HG02970 (cell line): ENCODE results near the gene DYNC2H1.

Source experiments
- ATAC-seq: cut with Tn5 transposase; IDR thresholded peaks from one replicate; pipeline ENCODE4 v1.9.1; 2021; ENCODE audit warnings: mild to moderate bottlenecking, moderate library complexity, moderate number of reproducible peaks; ENCODE audit not compliant: unreplicated experiment, low FRiP score

DYNC2H1 gene

DNA sequence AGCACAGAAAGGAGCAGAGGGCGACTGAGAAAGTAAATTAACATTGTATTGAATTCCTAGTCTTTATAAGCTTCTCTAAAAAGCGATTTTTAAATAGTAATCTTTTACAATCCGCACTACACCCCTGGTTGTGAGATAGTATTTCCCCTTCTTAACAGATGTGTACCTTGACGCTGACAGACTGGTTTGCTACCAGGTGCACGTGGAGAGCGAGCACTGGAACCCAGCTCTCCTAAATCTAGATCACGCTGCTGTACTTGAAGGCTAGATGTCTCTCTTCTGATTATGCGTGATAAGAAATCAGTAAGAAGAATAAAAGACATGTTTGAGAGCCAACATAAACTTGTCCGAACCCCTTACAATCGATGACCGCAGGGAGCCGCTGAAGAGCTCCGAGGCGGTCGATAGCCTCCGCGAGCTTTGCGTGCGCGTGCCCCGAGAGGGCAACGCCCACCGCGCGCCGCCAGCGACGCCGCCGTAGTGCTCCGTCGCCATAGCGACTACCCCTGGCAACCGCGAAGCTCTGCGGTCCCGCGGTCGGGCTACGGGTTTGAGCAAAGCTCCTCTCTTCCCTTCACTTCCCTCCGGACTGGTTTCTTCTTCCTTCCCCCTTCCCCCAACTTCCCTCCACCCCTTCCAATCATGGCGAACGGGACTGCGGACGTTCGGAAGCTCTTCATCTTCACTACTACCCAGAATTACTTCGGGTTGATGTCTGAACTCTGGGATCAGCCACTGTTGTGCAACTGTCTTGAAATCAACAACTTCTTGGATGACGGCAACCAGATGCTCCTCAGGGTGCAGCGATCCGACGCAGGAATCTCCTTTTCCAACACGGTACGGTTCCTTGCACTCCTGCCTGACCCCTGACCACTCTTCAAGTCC is at the start of gene DYNC2H1:
DYNC2H1 (plus strand) TSS at position 494 of the 885 bp plus-strand sequence; CDS start at position 643, 149 bp downstream.
- ATAC-seq = peak; percentile 100

GRCh38 chr11:103061656-103062055 is 47.6 kb upstream of the DYNC2H1 start:
- no peak for ATAC-seq

DNA sequence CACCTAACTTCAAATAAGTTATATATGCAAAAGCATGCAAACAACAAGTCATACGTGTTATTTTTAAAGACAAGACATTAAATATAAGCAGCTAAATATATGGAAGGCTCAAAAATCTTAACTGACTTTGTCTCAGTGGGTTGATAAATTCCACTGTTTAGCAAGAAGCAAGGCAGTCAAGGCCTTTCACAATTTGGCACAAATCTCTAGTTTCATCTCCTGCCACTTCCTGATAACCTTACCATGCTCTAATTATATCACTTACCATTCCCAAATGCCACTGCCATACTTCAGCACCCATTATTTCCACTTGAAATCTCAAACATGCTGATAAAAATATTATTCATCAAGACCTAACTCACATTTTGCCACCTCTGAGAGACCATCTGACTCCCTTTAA is 42.1 kb upstream of the DYNC2H1 start:
- no peak for ATAC-seq

- ATAC-seq = no peak
Measured at GRCh38 chr11:103069367-103069766, 39.9 kb upstream of the DYNC2H1 start.

- no peak for ATAC-seq
Measured at GRCh38 chr11:103070142-103070541, 39.1 kb upstream of the DYNC2H1 start.

- no peak for ATAC-seq
Measured at GRCh38 chr11:103071008-103071407, 38.2 kb upstream of the DYNC2H1 start.

GRCh38 chr11:103076361-103076760 is 32.9 kb upstream of the DYNC2H1 start:
- no peak for ATAC-seq

DNA sequence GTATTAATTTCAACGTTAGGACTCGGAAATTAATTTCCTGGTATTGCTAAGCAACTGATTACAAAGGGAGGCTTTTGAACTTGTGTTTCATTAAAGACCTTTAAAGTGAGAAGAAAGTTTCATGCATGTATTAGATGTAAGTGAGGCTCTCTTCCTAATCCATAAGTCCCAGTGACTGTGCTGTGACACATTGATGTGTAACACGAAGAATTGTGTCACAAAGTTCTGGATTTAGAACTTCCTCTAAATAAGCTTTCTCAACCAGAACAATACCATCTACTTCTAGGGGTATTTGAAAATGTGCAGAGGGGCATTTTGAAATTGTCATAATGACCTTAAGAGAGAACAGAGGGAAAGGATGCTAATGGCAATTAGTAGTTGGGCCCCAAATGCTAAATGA is 31.7 kb upstream of the DYNC2H1 start:
- no peak for ATAC-seq

DNA sequence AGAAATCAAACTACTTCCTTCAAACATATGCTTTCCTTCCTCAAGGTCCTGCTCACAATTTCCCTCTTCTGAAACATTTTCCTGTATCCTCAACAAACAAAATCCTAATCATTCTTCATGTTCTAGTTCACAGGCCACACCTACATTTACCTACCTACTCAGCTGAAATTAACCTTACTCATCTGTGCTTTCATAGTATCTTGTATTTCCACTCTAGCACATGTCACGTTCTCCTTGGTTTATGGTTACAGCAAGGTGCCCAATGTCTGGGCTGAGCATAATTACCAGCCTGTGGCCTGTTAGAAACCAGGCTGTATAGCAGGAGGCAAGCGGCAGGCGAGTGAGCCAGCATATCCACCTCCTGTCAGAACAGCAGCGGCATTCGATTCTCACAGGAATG is 30.5 kb upstream of the DYNC2H1 start:
- ATAC-seq = no peak

GRCh38 chr11:103079833-103080232 is 29.4 kb upstream of the DYNC2H1 start:
- no peak for ATAC-seq

- ATAC-seq = no peak
Measured at GRCh38 chr11:103085758-103086365, 23.4 kb upstream of the DYNC2H1 start.

- ATAC-seq = no peak
Measured at GRCh38 chr11:103086461-103086860, 22.8 kb upstream of the DYNC2H1 start.

GRCh38 chr11:103091064-103091800 is 18.0 kb upstream of the DYNC2H1 start:
- peak; percentile 33 for ATAC-seq

DNA sequence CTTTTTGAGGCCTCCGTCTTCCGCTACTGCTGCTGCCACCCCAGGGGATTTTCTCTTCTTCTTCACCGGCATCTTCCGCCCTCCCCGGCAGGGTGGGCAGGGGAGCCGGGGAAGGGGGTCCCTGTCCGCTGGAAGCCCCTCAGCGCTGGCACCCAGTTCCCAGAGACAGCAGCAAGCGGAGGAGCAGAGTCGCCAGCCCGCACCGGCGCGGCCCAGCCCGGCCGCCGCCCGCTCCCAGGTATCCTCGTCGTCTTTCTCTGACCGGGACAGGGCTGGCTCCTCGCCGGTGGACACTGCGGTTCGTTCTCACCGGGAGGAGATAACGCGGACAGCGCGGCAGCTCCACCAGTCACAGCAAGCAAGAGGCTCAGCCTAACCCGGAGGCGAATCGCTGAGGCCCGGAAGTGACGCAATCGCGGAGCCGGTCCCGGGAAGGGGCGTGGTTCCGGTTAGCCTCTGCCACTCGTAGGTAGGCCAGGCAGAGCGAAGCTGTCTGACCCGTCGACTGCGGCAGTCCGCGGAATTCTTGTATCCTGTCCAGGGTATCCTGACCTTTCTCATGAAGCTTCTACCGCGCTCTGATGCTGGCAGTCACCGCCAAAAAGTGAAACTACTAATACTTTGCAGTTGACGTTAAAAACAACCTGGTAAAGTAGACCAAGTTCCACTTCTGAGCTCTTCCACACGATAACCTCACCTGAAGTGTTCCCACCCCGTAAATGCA is 17.3 kb upstream of the DYNC2H1 start, which contains the start of gene DCUN1D5:
DCUN1D5 (minus strand) TSS at position 360 of the 724 bp plus-strand sequence; CDS start at position 72, 288 bp downstream.
- peak; percentile 100 for ATAC-seq

DNA sequence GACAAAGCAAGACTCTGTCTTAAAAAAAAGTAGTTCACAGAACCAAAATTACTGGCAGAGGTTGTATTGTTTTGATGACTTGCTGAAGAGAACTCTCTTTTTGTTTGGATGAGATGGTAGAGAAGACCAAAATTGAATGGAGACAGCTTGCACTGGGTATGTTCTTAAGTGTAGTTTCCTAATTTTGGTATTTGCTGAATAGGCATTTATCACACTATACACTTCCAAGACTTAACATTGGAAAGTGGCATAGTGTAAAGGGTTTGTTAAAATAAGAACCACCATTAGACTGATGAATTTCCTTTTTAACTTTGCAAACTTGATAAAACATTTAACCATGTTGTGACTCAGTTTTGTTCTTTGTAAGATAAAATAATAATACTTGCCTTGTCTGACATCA is 11.9 kb upstream of the DYNC2H1 start:
- ATAC-seq = no peak

DNA sequence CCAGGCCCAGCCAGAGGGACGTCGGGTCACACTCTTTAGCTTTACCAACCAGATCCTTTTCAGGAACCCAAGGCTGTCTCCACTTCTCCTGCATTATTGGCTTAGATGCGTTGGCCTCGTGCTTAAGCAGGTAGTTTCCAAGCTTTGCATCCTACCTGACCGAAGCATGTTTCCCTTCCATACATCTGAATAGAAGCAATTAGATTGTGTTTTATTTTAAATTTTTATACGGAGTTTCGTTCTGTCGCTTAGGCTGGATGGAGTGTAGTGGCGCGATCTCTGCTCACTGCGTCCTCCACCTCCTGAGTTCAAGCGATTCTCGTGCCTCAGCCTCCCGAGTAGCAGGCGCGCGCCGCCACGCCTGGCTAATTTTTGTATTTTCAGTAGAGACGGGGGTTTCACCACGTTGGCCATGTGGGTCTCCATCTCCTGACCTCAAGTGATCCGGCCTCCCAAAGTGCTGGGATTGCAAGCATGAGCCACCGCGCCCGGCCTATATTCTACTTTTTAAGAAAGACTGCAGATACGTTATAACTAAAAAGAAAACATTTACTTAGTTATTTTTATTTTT is 677 bp downstream of the DYNC2H1 start:
- ATAC-seq = peak; percentile 16

- ATAC-seq = no peak
Measured at GRCh38 chr11:103110391-103110790, 1.2 kb downstream of the DYNC2H1 start.

GRCh38 chr11:103111400-103111799 is 2.2 kb downstream of the DYNC2H1 start:
- ATAC-seq = no peak

DNA sequence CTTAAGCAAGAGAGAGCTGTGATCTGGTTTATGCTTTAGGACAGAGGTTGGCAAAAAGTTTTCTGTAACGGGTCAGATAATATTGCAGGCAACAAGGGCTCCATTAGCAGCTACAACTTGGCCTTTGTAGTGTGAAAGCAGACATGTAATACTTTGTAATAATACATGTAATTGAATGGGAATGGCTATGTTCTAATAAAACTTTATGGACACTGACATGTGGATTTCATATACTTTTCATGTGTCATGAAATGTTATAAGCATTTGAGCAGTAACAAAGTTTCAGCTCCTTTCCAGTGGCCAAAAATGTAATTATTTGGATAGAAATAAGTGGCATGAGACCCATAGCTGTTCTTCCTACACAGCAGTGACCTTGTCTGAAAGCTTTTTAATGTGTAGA is 3.1 kb downstream of the DYNC2H1 start:
- ATAC-seq = no peak

- no peak for ATAC-seq
Measured at GRCh38 chr11:103114836-103115235, 5.6 kb downstream of the DYNC2H1 start.
